ENCODE measurements around the gene NRG2. TPM values are rescaled to one million over a fixed set of nuclear protein-coding genes. Genes with fewer than 3 reads are reported as not detected.

The NRG2 gene
- total RNA-seq, 2 donors from 2014 or later, result 6.6 to 11.1 TPM

DNA sequence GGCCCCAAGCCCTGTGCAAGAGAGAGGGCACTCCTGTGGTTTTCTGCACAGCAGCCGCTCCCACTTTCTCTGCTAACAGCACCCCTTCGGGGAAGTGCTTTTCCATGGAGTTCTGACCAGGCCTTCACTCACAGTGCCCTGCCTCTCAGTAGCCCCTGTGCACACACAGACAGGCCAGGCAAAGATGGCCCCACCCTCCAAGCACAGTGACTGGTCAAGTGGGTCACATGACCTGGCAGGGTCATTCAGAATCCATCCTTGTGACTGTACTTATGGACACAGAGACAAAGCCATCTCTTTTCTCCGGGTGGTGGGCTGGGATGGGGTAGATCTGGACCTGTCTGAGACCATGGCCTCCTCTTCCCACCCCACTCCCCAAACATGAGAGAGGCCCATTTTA, 165.0 kb downstream of the NRG2 start:
- H3K4me3 ChIP-seq, result no peak overlapping the region
- no peak for DNase-seq (ENCODE audit: low spot score)
- WGBS, result 90% methylated on average over 3 of the region's 3 CpGs
- H3K27ac ChIP-seq, result no peak overlapping the region
- intact Hi-C loops (cut with DNase I), result no loop called here
- no peaks in the 10 kb centered on the region for H3K4me1 ChIP-seq (replicated peaks)
- H3K36me3 ChIP-seq, result no peaks in the 10 kb centered on the region
- H3K9me3 ChIP-seq, result no peaks in the 10 kb centered on the region
- TF ChIP-seq, protein P1, sequence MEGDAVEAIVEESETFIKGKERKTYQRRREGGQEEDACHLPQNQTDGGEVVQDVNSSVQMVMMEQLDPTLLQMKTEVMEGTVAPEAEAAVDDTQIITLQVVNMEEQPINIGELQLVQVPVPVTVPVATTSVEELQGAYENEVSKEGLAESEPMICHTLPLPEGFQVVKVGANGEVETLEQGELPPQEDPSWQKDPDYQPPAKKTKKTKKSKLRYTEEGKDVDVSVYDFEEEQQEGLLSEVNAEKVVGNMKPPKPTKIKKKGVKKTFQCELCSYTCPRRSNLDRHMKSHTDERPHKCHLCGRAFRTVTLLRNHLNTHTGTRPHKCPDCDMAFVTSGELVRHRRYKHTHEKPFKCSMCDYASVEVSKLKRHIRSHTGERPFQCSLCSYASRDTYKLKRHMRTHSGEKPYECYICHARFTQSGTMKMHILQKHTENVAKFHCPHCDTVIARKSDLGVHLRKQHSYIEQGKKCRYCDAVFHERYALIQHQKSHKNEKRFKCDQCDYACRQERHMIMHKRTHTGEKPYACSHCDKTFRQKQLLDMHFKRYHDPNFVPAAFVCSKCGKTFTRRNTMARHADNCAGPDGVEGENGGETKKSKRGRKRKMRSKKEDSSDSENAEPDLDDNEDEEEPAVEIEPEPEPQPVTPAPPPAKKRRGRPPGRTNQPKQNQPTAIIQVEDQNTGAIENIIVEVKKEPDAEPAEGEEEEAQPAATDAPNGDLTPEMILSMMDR (IDR thresholded peaks at IDR 0.05), result no peak
- no peak for TF ChIP-seq POLR2AphosphoS5 (IDR thresholded peaks at IDR 0.05)
- no peak for TF ChIP-seq POLR2A (IDR thresholded peaks at IDR 0.05)
- no peaks in the 10 kb centered on the region for H3K27me3 ChIP-seq (replicated peaks; ENCODE audit: insufficient read depth)

DNA sequence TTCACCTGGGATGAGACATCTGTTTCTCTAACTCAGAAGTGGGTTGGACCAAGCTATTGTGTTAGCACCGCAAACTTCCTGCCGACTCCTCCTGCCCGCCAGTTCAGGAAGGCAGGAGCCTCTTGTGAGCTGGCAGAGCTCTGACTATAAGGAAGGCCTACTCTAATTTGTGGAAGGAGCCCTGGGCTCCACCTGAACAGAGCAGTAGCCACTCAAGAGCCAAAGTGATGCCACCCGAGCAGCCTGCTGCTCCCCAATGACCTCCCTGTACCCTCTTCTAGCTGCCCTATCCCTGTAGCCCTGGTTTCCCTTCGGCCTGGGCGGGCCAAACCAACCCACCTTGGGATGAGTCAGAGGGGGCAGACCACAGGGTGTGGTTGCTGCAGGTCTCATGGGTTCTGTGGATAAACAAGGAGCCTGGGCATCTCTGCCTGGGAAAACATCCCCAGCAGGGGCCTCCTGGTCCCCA, 165.9 kb downstream of the NRG2 start:
- Histone ChIP-seq H3K9me3 (no peaks in the 10 kb centered on the region), H3K4me3 (no peak overlapping the region), H3K27me3 (replicated peaks; ENCODE audit: insufficient read depth) (no peaks in the 10 kb centered on the region), H3K36me3 (no peaks in the 10 kb centered on the region), H3K27ac (no peak overlapping the region), H3K4me1 (replicated peaks) (no peaks in the 10 kb centered on the region)
- intact Hi-C loops (cut with DNase I), result no loop called here
- no peak for DNase-seq (ENCODE audit: low spot score)
- 57% methylated on average over 6 of the region's 6 CpGs for WGBS
- TF ChIP-seq POLR2AphosphoS5 (IDR thresholded peaks at IDR 0.05) (no peak), POLR2A (IDR thresholded peaks at IDR 0.05) (no peak)
- TF ChIP-seq, protein P1 (IDR thresholded peaks at IDR 0.05), result no peak

DNA sequence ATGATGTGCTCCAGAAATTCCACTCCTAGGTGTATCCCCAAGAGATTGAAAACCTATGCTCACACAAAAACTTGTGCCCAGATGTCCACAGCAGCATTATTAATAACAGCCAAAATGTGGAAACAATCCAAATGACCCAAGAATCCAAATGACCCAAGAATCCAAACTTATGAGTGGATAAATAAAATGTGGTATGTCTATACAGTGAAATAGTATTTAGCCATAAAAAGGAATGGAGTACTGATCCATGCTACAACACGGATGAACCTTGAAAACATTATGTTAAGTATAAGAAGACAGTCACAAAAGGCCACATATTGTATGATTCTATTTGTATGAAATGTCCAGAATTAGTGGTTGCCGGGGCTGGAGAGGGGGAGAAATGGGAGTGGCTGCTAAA, 167.1 kb downstream of the NRG2 start:
- 90% methylated on average over 2 of the region's 2 CpGs for WGBS
- no peak overlapping the region for H3K27ac ChIP-seq
- intact Hi-C loops (cut with DNase I), result no loop called here
- H3K27me3 ChIP-seq (replicated peaks; ENCODE audit: insufficient read depth), result no peaks in the 10 kb centered on the region
- no peak overlapping the region for H3K4me3 ChIP-seq
- H3K4me1 ChIP-seq (replicated peaks), result no peaks in the 10 kb centered on the region
- TF ChIP-seq, protein P1 (IDR thresholded peaks at IDR 0.05), result no peak
- TF ChIP-seq POLR2AphosphoS5 (IDR thresholded peaks at IDR 0.05) (no peak), POLR2A (IDR thresholded peaks at IDR 0.05) (no peak)
- no peak for DNase-seq (ENCODE audit: low spot score)
- H3K9me3 ChIP-seq, result no peaks in the 10 kb centered on the region
- no peaks in the 10 kb centered on the region for H3K36me3 ChIP-seq

DNA sequence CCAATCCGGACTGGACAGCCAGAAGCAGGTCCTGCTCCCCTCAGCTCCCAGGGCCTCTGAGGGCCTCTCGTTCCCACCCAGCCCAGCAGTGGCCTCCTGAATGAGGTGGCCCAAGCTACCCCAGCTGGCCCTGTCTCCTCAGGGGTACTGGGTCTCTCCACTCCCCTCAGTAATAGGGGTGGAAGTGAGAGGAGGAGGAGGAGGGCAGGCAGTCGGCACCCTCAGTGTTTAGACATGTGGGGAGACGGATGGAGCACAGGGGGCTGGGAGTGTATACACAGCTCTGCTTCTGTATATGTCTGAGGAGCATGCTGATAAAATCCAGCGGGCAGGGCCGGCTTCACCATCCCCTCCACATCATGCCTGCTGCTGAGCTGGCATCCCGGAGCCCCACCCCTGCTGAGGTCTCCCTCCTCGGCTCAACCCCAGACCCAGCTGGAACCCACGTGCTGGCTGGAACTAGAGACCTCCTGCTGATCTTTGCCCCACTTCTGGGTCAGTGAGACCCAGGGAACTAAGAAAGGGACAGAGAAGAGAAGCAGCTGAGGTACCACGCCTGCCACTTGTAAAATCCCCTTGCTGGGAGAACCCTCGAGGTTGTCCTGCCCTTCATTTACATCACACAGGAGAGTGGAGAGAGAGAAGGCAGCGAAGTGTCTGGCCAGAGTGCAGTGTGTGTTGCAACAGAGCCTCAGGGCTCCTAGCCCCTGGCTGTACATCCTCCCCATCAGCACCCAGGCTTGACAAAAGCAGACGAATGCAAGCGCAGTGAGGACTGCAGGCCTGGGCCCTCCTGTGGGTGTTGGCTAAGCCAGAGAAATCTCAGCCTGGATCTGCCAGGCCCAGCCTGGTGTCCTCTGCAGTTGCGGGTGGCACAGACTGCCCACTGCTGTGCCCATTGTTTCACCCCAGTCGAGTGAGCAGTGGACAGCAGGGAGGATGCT, 170.0 kb downstream of the NRG2 start:
- 78% methylated on average over 16 of the region's 16 CpGs for WGBS
- Histone ChIP-seq H3K4me1 (replicated peaks) (peaks cover 10% of the 10 kb centered on the region), H3K27me3 (replicated peaks; ENCODE audit: insufficient read depth) (no peaks in the 10 kb centered on the region), H3K9me3 (no peaks in the 10 kb centered on the region), H3K4me3 (no peak overlapping the region), H3K27ac (no peak overlapping the region), H3K36me3 (no peaks in the 10 kb centered on the region)
- no peak for DNase-seq (ENCODE audit: low spot score)
- no peak for TF ChIP-seq POLR2AphosphoS5 (IDR thresholded peaks at IDR 0.05)
- no peak for TF ChIP-seq POLR2A (IDR thresholded peaks at IDR 0.05)
- TF ChIP-seq, protein P1 (IDR thresholded peaks at IDR 0.05), result no peak
- intact Hi-C loops (cut with DNase I), result no loop called here

All from prostate gland (tissue), 2 donors.